ENCODE measurements around the gene SETBP1. TPM values are rescaled to one million over a fixed set of nuclear protein-coding genes. Genes with fewer than 3 reads are reported as not detected.

The SETBP1 gene
- total and polyA plus RNA-seq, 2 of the 13 experiments (the other 11 are each of a cell fraction or from before 2014, with no cell fraction given): 0.18 to 0.65 TPM

GRCh38 chr18:44732599-44732998, 51.9 kb downstream of the SETBP1 start:
- H3K4me2 ChIP-seq (ENCODE audit: low read depth, low read length): no peak overlapping the region
- CTCF ChIA-PET (ENCODE audit: low intra/inter-chr PET ratio, low total read pairs): no interaction called here
- H3K79me2 ChIP-seq (ENCODE audit: insufficient read depth, low read length): no peaks in the 10 kb centered on the region
- no peaks in the 10 kb centered on the region for H3K36me3 ChIP-seq (replicated peaks in 1 of 2; ENCODE audit: control insufficient read depth in 1 of 2, insufficient read depth in 2 of 2, low read length in 2 of 2)
- H3K4me1 ChIP-seq (ENCODE audit: insufficient read depth, low read length): no peaks in the 10 kb centered on the region
- no peak overlapping the region for H3K27ac ChIP-seq (ENCODE audit: extremely low read length, insufficient read depth, low read length)
- in situ Hi-C loops (cut with HindIII; ENCODE audit: extremely low pct_ligation_motif_present, low pct_unique_long_range_greater_than_20kb) (no loop called here), intact Hi-C loops (cut with micrococcal nuclease; ENCODE audit: unreplicated experiment) (no loop called here)
- no TSS peak for BruUV-seq (replicated peaks)
- no peak overlapping the region for H3K9ac ChIP-seq (ENCODE audit: insufficient read depth, low read depth, low read length)
- peaks cover 0 to 2% of the 10 kb centered on the region in 2 experiments; a peak in 1 of 5 replicates for H3K27me3 ChIP-seq (ENCODE audit: control insufficient read depth in 1 of 2, insufficient read depth in 2 of 2, low read length in 2 of 2)
- FAIRE-seq (no peak), ATAC-seq (no peak), DNase-seq (ENCODE audit: low spot score) (no peak)
- H2AFZ ChIP-seq (ENCODE audit: low read length): no peak overlapping the region
- H3K4me3 ChIP-seq (replicated peaks in 1 of 3; ENCODE audit: insufficient read depth in 1 of 3, low read depth in 2 of 3, low read length in 3 of 3): no peak overlapping the region
- TF ChIP-seq NFIB (CRISPR knock-in tag; IDR thresholded peaks at IDR 0.05; ENCODE audit: borderline replicate concordance) (no peak), FOSL2 (CRISPR knock-in tag; IDR thresholded peaks at IDR 0.05) (no peak), ZNF510 (CRISPR knock-in tag; IDR thresholded peaks at IDR 0.05; ENCODE audit: low read depth) (no peak), CREM (IDR thresholded peaks at IDR 0.05) (no peak), CREM (CRISPR knock-in tag; IDR thresholded peaks at IDR 0.05) (no peak), ZNF367 (CRISPR knock-in tag; IDR thresholded peaks at IDR 0.05; ENCODE audit: borderline replicate concordance) (no peak)
- 81% methylated on average over 3 of the region's 5 CpGs for WGBS (ENCODE audit: low lambda C conversion rate)
- no peaks in the 10 kb centered on the region for H4K20me1 ChIP-seq (ENCODE audit: insufficient read depth, low read length)
- POLR2A ChIA-PET: no interaction called here
- H3K9me3 ChIP-seq (ENCODE audit: low read length): no peaks in the 10 kb centered on the region

DNA sequence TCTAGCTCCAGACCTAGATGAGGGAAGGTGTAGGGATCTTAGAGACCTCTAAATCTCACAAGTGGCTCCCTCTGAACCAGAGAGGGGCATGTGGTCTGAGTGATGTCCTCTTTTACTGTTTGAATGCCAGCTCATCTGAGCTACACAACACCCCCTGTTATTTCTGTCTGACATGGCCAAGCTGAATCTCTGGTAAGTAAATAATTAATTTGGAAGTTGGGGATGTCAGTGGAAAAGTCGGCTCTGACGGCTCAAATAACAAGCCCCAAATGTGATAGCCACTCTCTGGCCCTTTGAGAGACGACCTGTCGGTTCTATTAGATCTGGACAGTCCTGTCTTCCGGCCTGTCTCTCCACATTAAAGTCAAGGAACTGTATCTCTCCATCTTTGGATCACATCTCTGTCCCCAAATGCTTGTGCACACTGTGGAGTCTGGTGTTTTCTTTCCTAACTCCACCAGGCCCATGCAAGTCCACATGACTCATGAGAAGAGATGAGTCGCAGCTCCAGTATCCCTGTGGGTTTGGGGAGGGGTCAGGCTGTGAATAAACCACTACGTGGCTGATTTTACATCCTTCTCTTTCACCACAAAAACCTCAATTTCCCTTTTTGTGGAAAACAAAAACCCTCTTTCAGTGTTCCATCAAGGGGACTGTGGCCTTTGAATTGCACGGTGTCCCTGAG, 52.5 kb downstream of the SETBP1 start:
- intact Hi-C loops (cut with micrococcal nuclease; ENCODE audit: unreplicated experiment) (no loop called here), in situ Hi-C loops (cut with HindIII; ENCODE audit: extremely low pct_ligation_motif_present, low pct_unique_long_range_greater_than_20kb) (no loop called here)
- H3K4me3 ChIP-seq (replicated peaks in 1 of 3; ENCODE audit: insufficient read depth in 1 of 3, low read depth in 2 of 3, low read length in 3 of 3): no peak overlapping the region
- no peak overlapping the region for H3K27ac ChIP-seq (ENCODE audit: extremely low read length, insufficient read depth, low read length)
- no peak overlapping the region for H2AFZ ChIP-seq (ENCODE audit: low read length)
- BruUV-seq (replicated peaks): no TSS peak
- no peak overlapping the region for H3K4me2 ChIP-seq (ENCODE audit: low read depth, low read length)
- H3K79me2 ChIP-seq (ENCODE audit: insufficient read depth, low read length): no peaks in the 10 kb centered on the region
- 30% methylated on average over 8 of the region's 8 CpGs for WGBS (ENCODE audit: low lambda C conversion rate)
- no peak for ATAC-seq
- POLR2A ChIA-PET: no interaction called here
- peaks cover 0 to 2% of the 10 kb centered on the region in 2 experiments; a peak in 1 of 5 replicates for H3K27me3 ChIP-seq (ENCODE audit: control insufficient read depth in 1 of 2, insufficient read depth in 2 of 2, low read length in 2 of 2)
- H3K4me1 ChIP-seq (ENCODE audit: insufficient read depth, low read length): no peaks in the 10 kb centered on the region
- no peak for FAIRE-seq
- H4K20me1 ChIP-seq (ENCODE audit: insufficient read depth, low read length): no peaks in the 10 kb centered on the region
- CTCF ChIA-PET (ENCODE audit: low intra/inter-chr PET ratio, low total read pairs): no interaction called here
- H3K36me3 ChIP-seq (replicated peaks in 1 of 2; ENCODE audit: control insufficient read depth in 1 of 2, insufficient read depth in 2 of 2, low read length in 2 of 2): no peaks in the 10 kb centered on the region
- no peaks in the 10 kb centered on the region for H3K9me3 ChIP-seq (ENCODE audit: low read length)
- no peak for DNase-seq (ENCODE audit: low spot score)
- no peak overlapping the region for H3K9ac ChIP-seq (ENCODE audit: insufficient read depth, low read depth, low read length)
- TF ChIP-seq HMGXB3 (CRISPR knock-in tag; IDR thresholded peaks at IDR 0.05; ENCODE audit: borderline replicate concordance): no peak
- TF ChIP-seq ESRRA (CRISPR knock-in tag; IDR thresholded peaks at IDR 0.05; ENCODE audit: low read depth): no peak
